CD4-positive, alpha-beta T cell (primary cell): Measurements from ENCODE around the gene TCF12. TPM values are rescaled to one million over a fixed set of nuclear protein-coding genes. Genes with fewer than 3 reads are reported as not detected.

ENCODE experiments used
- ATAC-seq: fragments of 200-7000 bp; cut with Tn5 transposase; one replicate; pipeline ENCODE4 v1.10.0; 2022; ENCODE audit warnings: mild to moderate bottlenecking; ENCODE audit not compliant: poor library complexity
- CTCF ChIA-PET: fragments of 350-600 bp; sonication (Branson Sonifier 250); formaldehyde crosslinking; loops from one replicate; lab custom pipeline; 2021; ENCODE audit warnings: antibody characterized with exemption, inconsistent platforms; lab: Charles Lee
- POLR2A ChIA-PET: fragments of 350-600 bp; sonication (Branson Sonifier 250); formaldehyde crosslinking; loops from one replicate; lab custom pipeline; 2021; ENCODE audit warnings: antibody characterized with exemption, inconsistent platforms; lab: Charles Lee
- DNase-seq, 14 experiments: peaks; one replicate each; pipeline ENCODE4 v3.0.0-alpha.2; 2013 to 2020; ENCODE audit warnings: mixed read lengths in 2 of 14
- H3K27ac ChIP-seq, 2 donors: one replicate each; pipeline versions ENCODE4 v1.5.1 to v1.7.0; 2013; ENCODE audit warnings: low read length in 2 of 2, low read depth in 1 of 2, mild to moderate bottlenecking in 1 of 2
- H3K27me3 ChIP-seq, 2 experiments: 1 replicate in 1 of 2; 2 replicates in 1 of 2; pipeline versions ENCODE4 v1.6.1 to v1.7.0; 2013; ENCODE audit warnings: low read length in 2 of 2, control low read depth in 1 of 2, mild to moderate bottlenecking in 1 of 2, moderate library complexity in 1 of 2; ENCODE audit not compliant: insufficient read depth in 2 of 2, control insufficient read depth in 1 of 2
- H3K36me3 ChIP-seq: one replicate; pipeline ENCODE4 v1.6.1; 2013; ENCODE audit warnings: low read length, control low read depth; ENCODE audit not compliant: insufficient read depth
- H3K4me1 ChIP-seq: one replicate; pipeline ENCODE4 v1.6.1; 2013; ENCODE audit warnings: low read length, control low read depth; ENCODE audit not compliant: insufficient read depth
- H3K4me3 ChIP-seq: one replicate; pipeline ENCODE4 v1.5.1; 2013; ENCODE audit warnings: mild to moderate bottlenecking, low read length, moderate library complexity
- H3K9me3 ChIP-seq, 2 experiments: 1 replicate in 1 of 2; 2 replicates in 1 of 2; pipeline versions ENCODE4 v1.6.1 to v1.7.0; 2013; ENCODE audit warnings: low read length in 2 of 2, mild to moderate bottlenecking in 2 of 2, control low read depth in 1 of 2, moderate library complexity in 1 of 2; ENCODE audit not compliant: control insufficient read depth in 1 of 2, insufficient read depth in 1 of 2
- H3K27ac Mint-ChIP-seq: one replicate; pipeline ENCODE4 v1.8.0; 2020; ENCODE audit warnings: mixed read lengths
- H3K27me3 Mint-ChIP-seq: one replicate; pipeline ENCODE4 v1.8.0; 2021; ENCODE audit warnings: mixed read lengths
- H3K36me3 Mint-ChIP-seq: one replicate; pipeline ENCODE4 v1.8.0; 2021; ENCODE audit warnings: low read depth, mixed read lengths
- H3K4me1 Mint-ChIP-seq: one replicate; pipeline ENCODE4 v1.8.0; 2021; ENCODE audit warnings: low read depth, mixed read lengths
- H3K4me3 Mint-ChIP-seq: one replicate; pipeline ENCODE4 v1.8.0; 2020; ENCODE audit warnings: mild to moderate bottlenecking, mixed read lengths
- H3K9me3 Mint-ChIP-seq: one replicate; pipeline ENCODE4 v1.8.0; 2020; ENCODE audit warnings: mixed read lengths
- intact Hi-C, 2 experiments: fragments of 100-400 bp; cut with DNase I in 1 of 2; cut with micrococcal nuclease in 1 of 2; formaldehyde crosslinking; loops; one replicate each; pipeline versions ENCODE4 v1.15.1 to v1.9.0; 2023 to 2025; cut with DNase I, micrococcal nuclease
- total RNA-seq, 174 experiments: library from RNA in 2 of 174; stranded (reverse) in 2 of 174; gene quantifications; one replicate each; pipeline ENCODE4 v1.2.3 and lab custom pipeline; 2021 to 2026
- TF ChIP-seq, protein P1 (sequence below): fragments of 200-600 bp; IDR thresholded peaks from one replicate; pipeline ENCODE4 v1.8.0; 2022; ENCODE audit warnings: antibody characterized with exemption, mild to moderate bottlenecking

TCF12 gene
- total RNA-seq, 2 experiments from 2014 or later: 54.0 TPM

DNA sequence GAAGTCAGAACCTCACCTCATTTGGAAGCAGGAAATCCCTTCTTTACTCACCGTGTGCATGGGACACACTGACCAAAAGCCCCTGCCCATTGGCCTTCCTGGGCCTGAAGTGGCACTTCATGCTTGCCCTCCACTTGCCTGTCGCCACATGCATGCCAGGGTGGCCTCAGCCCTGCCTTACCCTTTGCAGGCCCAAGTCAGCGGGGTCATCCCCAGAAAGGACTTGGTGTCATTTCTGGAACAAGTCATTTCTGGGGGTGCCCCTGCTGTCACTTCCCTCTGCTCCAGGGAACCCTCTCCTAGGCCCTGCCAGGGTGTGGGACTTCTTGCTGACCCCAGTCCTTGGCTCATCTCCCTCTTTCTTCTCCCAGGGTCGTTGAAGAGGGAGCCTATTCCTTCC is 398.0 kb downstream of the TCF12 start:
- no peak for DNase-seq
- Mint-ChIP-seq H3K9me3 (no peaks in the 10 kb centered on the region), H3K27me3 (no peaks in the 10 kb centered on the region), H3K36me3 (no peaks in the 10 kb centered on the region), H3K4me3 (no peak overlapping the region), H3K27ac (no peak overlapping the region), H3K4me1 (no peaks in the 10 kb centered on the region)
- H3K9me3 ChIP-seq: peaks cover 0 to 12% of the 10 kb centered on the region in 2 experiments
- POLR2A ChIA-PET: no interaction called here
- CTCF ChIA-PET: no interaction called here
- intact Hi-C loops: no loop called here
- no peak overlapping the region for H3K27ac ChIP-seq
- ATAC-seq: no peak
- no peaks in the 10 kb centered on the region for H3K36me3 ChIP-seq
- TF ChIP-seq, protein P1, sequence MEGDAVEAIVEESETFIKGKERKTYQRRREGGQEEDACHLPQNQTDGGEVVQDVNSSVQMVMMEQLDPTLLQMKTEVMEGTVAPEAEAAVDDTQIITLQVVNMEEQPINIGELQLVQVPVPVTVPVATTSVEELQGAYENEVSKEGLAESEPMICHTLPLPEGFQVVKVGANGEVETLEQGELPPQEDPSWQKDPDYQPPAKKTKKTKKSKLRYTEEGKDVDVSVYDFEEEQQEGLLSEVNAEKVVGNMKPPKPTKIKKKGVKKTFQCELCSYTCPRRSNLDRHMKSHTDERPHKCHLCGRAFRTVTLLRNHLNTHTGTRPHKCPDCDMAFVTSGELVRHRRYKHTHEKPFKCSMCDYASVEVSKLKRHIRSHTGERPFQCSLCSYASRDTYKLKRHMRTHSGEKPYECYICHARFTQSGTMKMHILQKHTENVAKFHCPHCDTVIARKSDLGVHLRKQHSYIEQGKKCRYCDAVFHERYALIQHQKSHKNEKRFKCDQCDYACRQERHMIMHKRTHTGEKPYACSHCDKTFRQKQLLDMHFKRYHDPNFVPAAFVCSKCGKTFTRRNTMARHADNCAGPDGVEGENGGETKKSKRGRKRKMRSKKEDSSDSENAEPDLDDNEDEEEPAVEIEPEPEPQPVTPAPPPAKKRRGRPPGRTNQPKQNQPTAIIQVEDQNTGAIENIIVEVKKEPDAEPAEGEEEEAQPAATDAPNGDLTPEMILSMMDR: no peak
- H3K4me1 ChIP-seq: no peaks in the 10 kb centered on the region
- no peak overlapping the region for H3K4me3 ChIP-seq
- H3K27me3 ChIP-seq: no peaks in the 10 kb centered on the region

DNA sequence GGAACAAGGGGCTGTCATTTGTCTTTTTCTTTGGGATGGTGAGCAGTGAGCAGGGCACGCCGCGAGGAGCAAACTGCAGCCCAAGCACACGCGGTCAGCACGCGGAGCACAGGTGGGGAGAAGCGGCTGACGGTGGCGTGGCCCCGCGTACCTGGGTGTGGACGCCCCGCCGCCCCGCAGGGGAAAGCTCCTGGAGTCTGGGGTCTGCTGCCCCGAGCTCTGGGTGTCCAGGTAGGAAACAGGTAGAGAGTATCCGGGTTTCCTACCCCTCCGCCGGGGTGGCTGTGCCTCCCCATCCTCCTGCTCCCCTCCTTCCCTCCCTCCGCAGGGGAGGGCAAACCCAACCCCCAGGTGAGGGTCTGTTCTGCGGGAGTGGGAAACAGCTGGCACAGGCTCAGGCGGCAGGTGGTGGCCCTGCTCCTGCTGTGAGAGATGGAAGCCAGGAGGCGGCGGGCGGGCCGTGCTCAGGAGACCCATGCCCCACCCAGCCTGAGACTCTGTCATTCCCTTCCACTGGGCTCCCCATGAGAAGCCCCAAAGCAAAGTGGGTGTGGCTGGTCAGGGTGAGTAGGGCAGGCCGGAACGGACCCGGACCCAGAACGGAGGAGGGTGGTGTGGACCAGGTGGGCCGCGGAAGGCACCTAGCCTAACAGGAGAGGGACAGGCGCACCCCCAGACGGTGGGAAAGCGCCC is 400.9 kb downstream of the TCF12 start:
- no peaks in the 10 kb centered on the region for H3K27me3 Mint-ChIP-seq
- DNase-seq (no peak), ATAC-seq (no peak)
- Histone ChIP-seq H3K4me3 (no peak overlapping the region), H3K27ac (no peak overlapping the region), H3K36me3 (no peaks in the 10 kb centered on the region), H3K4me1 (no peaks in the 10 kb centered on the region), H3K27me3 (no peaks in the 10 kb centered on the region), H3K9me3 (peaks cover 0 to 12% of the 10 kb centered on the region in 2 experiments)
- no peaks in the 10 kb centered on the region for H3K36me3 Mint-ChIP-seq
- ChIA-PET POLR2A (no interaction called here), CTCF (no interaction called here)
- intact Hi-C loops: no loop called here
- H3K27ac Mint-ChIP-seq: no peak overlapping the region
- no peak overlapping the region for H3K4me3 Mint-ChIP-seq
- no peaks in the 10 kb centered on the region for H3K9me3 Mint-ChIP-seq
- TF ChIP-seq, protein P1: no peak
- H3K4me1 Mint-ChIP-seq: no peaks in the 10 kb centered on the region

DNA sequence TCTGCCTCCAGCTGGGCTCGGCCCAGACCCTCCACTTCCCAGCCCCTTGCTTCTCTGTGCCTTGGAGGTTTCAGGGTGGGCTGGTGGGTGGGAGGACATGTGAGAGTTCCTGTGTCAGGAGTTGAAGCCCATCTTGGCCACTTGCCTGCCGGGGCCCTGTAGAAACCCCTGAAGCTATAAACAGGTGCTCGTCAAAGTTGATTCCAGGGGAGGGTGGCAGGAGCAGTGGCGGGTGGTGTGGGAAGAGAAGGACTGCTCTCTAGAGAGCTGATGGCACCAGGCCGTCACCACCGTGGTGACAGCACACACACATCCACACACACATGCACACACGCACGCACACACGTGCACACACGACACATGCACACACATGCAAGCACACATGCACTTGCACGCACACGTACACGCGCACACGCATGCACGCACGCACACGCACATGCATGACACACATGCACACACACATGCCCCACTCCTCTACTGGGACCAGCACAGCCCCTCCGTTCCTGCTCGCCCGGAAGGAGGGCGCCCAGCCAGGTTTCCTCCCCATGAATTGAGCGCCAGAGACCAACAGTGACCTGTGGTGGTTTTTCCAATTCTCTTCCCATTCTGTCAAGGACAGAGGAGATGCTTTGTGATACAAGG is 401.6 kb downstream of the TCF12 start:
- Mint-ChIP-seq H3K4me1 (no peaks in the 10 kb centered on the region), H3K36me3 (no peaks in the 10 kb centered on the region), H3K27me3 (no peaks in the 10 kb centered on the region), H3K27ac (no peak overlapping the region), H3K9me3 (no peaks in the 10 kb centered on the region), H3K4me3 (no peak overlapping the region)
- Histone ChIP-seq H3K36me3 (no peaks in the 10 kb centered on the region), H3K4me1 (no peaks in the 10 kb centered on the region), H3K9me3 (peaks cover 0 to 12% of the 10 kb centered on the region in 2 experiments), H3K4me3 (no peak overlapping the region), H3K27me3 (no peaks in the 10 kb centered on the region), H3K27ac (no peak overlapping the region)
- intact Hi-C loops: no loop called here
- CTCF ChIA-PET: no interaction called here
- TF ChIP-seq, protein P1: no peak
- POLR2A ChIA-PET: no interaction called here
- DNase-seq (no peak), ATAC-seq (no peak)
